HG03354 (cell line): ENCODE results near the gene GNAT3.

ENCODE experiments used
- ATAC-seq: cut with Tn5 transposase; IDR thresholded peaks from one replicate; pipeline ENCODE4 v1.9.1; 2021; ENCODE audit warnings: mild to moderate bottlenecking; ENCODE audit not compliant: unreplicated experiment, poor library complexity, severe bottlenecking

GNAT3 gene

GRCh38 chr7:80508440-80508839, 3.4 kb downstream of the GNAT3 start:
- no peak for ATAC-seq

GRCh38 chr7:80505900-80506500, 5.9 kb downstream of the GNAT3 start:
- ATAC-seq, result no peak

DNA sequence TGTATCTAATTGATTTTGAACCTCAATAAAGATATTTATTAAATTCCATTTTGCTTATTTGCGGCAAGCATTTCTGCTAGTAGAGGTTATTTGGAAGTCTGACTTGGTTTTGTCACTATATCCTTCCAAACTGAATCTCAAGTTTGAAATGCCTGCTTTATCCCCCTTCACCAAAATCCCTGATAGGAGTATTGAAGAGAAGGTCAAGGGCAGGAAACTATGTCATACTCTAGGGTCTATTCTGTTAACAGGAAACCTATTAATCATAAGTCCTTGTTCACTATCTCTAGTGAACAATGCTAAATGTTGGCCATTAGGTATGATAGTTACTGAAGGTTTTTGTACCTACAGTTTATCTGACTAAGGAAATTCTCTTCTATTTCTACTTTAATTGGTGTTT, 11.5 kb downstream of the GNAT3 start:
- ATAC-seq, result no peak

DNA sequence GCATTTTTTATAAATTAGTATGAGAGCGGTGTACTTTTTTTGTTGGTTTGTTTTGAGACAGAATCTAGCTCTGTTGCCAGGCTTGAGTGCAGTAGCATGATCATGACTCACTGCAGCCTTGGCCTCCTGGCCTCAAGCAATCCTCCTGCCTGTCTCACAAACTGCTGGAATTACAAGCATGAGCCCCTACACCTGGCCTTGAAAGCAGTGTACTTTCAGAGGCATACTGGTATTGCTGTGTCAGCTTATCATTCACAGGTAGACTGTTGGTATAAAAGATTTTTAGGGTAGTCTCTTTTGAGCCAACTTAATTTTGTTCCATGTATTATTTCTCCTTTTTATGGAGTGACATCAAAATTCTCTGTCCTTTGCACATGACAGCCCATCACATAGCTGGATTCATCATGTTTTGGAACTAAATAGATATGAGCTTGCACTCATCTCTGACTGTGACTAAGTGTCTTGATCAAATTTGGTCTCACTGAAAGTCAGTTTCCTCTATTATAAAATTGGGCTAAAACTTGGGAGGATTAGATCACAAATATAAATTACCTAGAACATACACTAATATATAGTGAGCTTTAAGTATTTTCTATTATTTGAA, 12.4 kb downstream of the GNAT3 start:
- no peak for ATAC-seq

DNA sequence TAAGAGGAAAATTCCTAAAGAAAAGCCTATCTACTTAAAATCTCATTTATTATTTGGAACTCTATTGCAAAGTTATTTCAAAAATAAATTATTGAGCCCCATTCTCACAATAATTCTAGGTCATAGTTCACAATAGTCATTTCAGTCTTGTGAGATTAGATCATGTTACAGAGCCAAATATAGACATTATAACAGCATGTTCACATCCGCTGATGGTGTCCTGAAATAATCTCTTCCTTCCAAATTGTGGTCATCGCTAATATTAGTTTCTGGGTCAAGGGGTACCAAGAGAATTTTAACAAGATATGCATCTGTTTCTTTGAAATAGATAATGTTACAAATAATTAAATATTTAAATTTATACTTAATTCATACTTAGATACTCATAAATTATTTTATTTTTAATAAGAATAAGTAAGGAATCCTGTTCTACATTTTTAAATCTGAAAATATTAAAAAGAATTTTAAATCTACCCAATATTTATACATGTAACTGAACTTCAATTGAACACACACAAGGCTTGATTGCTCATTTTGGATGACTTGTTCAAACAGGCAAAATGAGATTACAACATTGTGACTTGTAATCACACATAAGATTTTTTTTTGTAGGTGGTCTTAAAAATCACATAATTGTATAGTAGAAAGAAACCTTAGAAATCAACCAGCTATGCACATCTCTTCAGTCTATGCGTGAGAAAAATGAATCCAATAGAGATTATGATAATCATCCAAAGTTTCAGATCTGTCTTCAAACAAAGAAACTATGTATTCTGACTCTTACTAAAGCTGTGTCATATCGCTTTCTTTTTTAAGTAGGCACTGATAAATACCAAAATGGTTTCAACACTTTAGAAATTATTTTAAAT, 13.1 kb downstream of the GNAT3 start:
- no peak for ATAC-seq

- no peak for ATAC-seq
Observed at GRCh38 chr7:80496586-80496985, 15.3 kb downstream of the GNAT3 start.

- no peak for ATAC-seq
Observed at GRCh38 chr7:80493121-80493849, 18.6 kb downstream of the GNAT3 start.

DNA sequence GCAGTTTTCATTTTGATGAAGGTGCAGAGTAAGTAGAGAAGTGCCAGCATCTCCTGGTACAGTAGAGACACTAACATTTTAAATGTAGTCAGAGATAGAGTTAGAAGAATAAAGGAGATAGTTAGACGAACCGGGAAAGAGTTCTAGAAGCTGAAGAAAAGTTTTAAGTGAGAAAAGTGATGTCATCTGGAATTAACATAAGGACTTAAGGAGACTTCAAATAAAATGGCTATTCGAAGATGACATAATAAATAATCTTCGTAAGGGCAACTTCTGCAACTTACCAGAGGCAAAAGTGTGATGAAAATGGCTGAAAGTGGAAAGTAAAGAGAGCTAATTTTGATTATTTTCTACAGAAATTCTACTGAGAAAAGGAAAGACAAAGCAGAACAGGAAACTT, 20.4 kb downstream of the GNAT3 start:
- no peak for ATAC-seq

GRCh38 chr7:80488851-80489370, 23.0 kb downstream of the GNAT3 start:
- ATAC-seq, result no peak

GRCh38 chr7:80488406-80488805, 23.5 kb downstream of the GNAT3 start:
- no peak for ATAC-seq

- no peak for ATAC-seq
Observed at GRCh38 chr7:80485721-80486120, 26.1 kb downstream of the GNAT3 start.

DNA sequence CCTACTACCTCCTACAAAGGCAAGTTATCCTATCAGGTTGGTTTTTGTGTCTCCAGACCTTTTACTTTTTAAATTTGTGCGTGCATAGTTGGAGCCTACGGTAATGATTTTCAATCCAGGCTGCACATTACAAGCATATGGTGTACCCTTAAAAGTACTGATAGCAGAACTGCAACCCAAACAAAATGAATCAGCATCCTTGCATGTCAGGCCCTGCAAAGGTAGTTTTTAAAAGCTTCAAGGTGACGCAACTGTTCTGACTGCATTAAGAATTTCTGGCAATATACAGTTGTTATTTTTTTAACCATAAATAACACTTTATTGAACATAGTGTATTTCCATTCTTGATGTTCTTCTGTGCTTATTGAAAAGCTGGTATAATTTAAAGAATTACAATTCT, 28.9 kb downstream of the GNAT3 start:
- no peak for ATAC-seq

- no peak for ATAC-seq
Observed at GRCh38 chr7:80481196-80481884, 30.5 kb downstream of the GNAT3 start.

- no peak for ATAC-seq
Observed at GRCh38 chr7:80480566-80480965, 31.3 kb downstream of the GNAT3 start.

- ATAC-seq, result no peak
Observed at GRCh38 chr7:80478683-80479082, 33.2 kb downstream of the GNAT3 start.

- no peak for ATAC-seq
Observed at GRCh38 chr7:80476035-80476434, 35.8 kb downstream of the GNAT3 start.

DNA sequence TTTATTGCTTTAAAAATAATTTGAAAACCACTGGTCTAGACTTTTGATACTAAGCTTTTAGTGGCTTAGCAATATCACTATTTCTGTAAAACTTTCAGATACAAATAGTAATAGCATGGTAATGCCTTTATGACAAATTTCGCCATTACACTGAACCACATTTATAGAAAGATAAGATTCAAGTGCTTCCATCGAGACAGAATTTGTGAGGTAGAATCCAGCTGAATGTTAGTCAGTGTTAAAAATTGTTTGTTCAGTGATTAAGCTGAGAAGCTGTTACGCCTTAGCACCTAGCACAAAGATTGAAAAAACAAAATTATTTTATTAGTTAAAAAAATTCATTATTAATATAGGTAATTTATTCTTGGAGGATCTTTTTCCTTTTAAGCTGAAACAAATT, 36.5 kb downstream of the GNAT3 start:
- ATAC-seq, result no peak

- ATAC-seq, result no peak
Observed at GRCh38 chr7:80473751-80474150, 38.1 kb downstream of the GNAT3 start.

GRCh38 chr7:80472491-80473200, 39.2 kb downstream of the GNAT3 start:
- ATAC-seq, result no peak
